Adrenal gland (tissue), 12 donors: ENCODE measurements around the gene NIPAL3. TPM values are rescaled to one million over a fixed set of nuclear protein-coding genes. Genes with fewer than 3 reads are reported as not detected.

Source experiments
- DNase-seq, 7 donors: peaks; one replicate each; pipeline ENCODE4 v3.0.0-alpha.2; 2019 to 2020
- H3K27ac ChIP-seq, 5 donors: fragments of 200-600 bp; sonication (generic) in 4 of 5; 1 replicate in 3 of 5; 2 replicates in 2 of 5; pipeline versions ENCODE4 v1.5.1 to v1.8.0; 2016 to 2020; ENCODE audit warnings: mild to moderate bottlenecking in 1 of 5
- H3K27me3 ChIP-seq: fragments of 200-600 bp; 2 replicates; pipeline ENCODE4 v1.8.0; 2021
- H3K36me3 ChIP-seq, 2 donors: fragments of 200-600 bp; replicated peaks in 1 of 2; 1 replicate in 1 of 2; 2 replicates in 1 of 2; pipeline versions ENCODE4 v1.5.1 to v1.8.0; 2018 to 2022
- H3K4me1 ChIP-seq, 2 donors: fragments of 200-600 bp; replicated peaks in 1 of 2; 1 replicate in 1 of 2; 2 replicates in 1 of 2; pipeline versions ENCODE4 v1.5.1 to v1.8.0; 2018 to 2021
- H3K4me3 ChIP-seq, 4 donors: fragments of 200-600 bp; sonication (generic) in 3 of 4; one replicate each; pipeline ENCODE4 v1.5.1; 2016 to 2018
- H3K9me3 ChIP-seq, 3 donors: fragments of 200-600 bp; sonication (generic) in 1 of 3; replicated peaks in 1 of 3; 1 replicate in 2 of 3; 2 replicates in 1 of 3; pipeline versions ENCODE4 v1.5.1 to v1.8.0; 2016 to 2021
- CTCF ChIP-seq, 6 experiments: fragments of 450-650 bp in 4 of 6; fragments of 200-600 bp in 2 of 6; sonication (generic) in 1 of 6; IDR thresholded peaks; 1 replicate in 5 of 6; 2 replicates in 1 of 6; pipeline versions ENCODE4 v1.5.1 to v1.8.0; 2016 to 2021; ENCODE audit warnings: antibody characterized with exemption in 6 of 6, mild to moderate bottlenecking in 2 of 6, moderate library complexity in 1 of 6
- POLR2A ChIP-seq, 2 donors: fragments of 450-650 bp; IDR thresholded peaks; one replicate each; pipeline ENCODE4 v1.6.1; 2017; ENCODE audit warnings: antibody characterized with exemption in 2 of 2, mild to moderate bottlenecking in 2 of 2, moderate library complexity in 1 of 2
- WGBS, 4 donors: extraction: QIAGEN DNeasy Blood & Tissue Kit in 2 of 4; methylation state at CpG; one replicate each; pipeline versions ENCODE4 v1.1.5 to v1.1.7; 2013 to 2017; 5-methylcytosine and 5-hydroxymethylcytosine counted together
- intact Hi-C, 2 donors: fragments of 100-400 bp; cut with DNase I; formaldehyde crosslinking; loops; one replicate each; pipeline versions ENCODE4 v1.14.1 to v1.15.0; 2022 to 2023
- polyA plus RNA-seq, 3 donors: library from polyadenylated mRNA; stranded (reverse); fragments of 200-250 nt in 2 of 3; fragments of 350-450 nt in 1 of 3; fragmentation: Illumina TruSeq in 1 of 3; extraction: RNeasy Lipid Tissue Mini Kit (QIAGEN cat#74804) in 1 of 3; gene quantifications; one replicate each; pipeline ENCODE4 v1.2.3, GENCODE V29; 2013 to 2014
- total RNA-seq, 9 donors: library from RNA; depleted of rRNA in 4 of 9; stranded (reverse); fragments of >200 nt in 4 of 9; fragments of 120-200 nt in 1 of 9; fragmentation: NEBNext Ultra II Directional in 1 of 9; extraction: Animal tissue kit (Norgen Biotek cat#: 25700) in 1 of 9; gene quantifications; one replicate each; pipeline versions ENCODE4 v1.1.0 to v1.2.4, GENCODE V29; 2013 to 2023
- donor health status: healthy with polysubstance abuse.
- donor health status: Bipolar disorder and iron deficiency.
- donor health status: DM: yes; HTN: yes; CAD: no.
- donor health status: DM: no; HTN: no; CAD: no.
- donor health status: DM: no; HTN: no; CAD: no.
- donor health status: DM: yes; HTN: yes; CAD: no.

NIPAL3 gene
- total and polyA plus RNA-seq, 12 donors, result 5.6 to 88.4 (median 28.0) TPM

DNA sequence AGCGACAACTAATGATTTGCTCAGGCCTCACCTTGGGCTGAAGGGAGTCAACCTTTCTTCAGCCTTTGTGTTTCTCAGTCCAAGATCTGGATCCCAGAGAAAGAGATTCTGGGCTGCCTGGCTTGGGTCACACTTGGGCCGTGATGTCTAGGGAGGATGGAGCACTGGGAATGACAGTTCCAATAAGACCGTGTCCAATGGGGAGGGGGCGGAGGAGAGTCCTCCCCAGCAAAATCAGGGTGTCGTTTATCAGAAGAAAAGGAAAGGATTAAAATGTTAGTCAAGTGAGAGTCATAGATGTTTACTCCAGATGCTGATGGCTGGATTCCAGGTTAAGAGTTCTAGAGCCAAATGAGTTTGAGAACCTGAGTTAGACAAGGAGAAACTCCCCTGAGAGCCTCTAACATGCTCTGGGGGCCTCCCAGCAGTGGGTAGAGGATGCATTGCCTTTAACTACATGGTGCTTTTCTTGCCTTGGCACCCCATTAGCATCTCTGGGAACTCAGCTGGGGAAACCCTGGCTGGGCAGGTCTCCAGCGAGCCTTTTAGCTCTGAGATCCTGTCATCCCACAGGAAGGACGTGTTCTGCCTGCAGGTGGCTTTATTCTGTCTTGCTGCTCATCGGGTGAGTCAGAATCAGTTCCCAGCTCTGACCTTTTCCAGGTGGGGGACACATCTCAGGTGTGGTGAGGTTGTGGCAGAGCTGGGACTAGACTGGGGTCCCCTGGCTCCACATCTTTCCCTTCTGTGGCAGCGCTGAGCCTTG, 22.2 kb downstream of the NIPAL3 start:
- WGBS, 4 donors, result 80 to 89% (median 85%) methylated on average over 6 to 9 of the region's 9 CpGs
- no peak for DNase-seq
- no peaks in the 10 kb centered on the region for H3K27me3 ChIP-seq
- intact Hi-C loops, result no loop called here
- H3K36me3 ChIP-seq, result no peaks in the 10 kb centered on the region
- peak overlapping the region in 1 of 5 donors; percentile 34 for H3K27ac ChIP-seq
- TF ChIP-seq POLR2A (IDR thresholded peaks at IDR 0.05) (no peak), CTCF (IDR thresholded peaks at IDR 0.05) (no peak)
- no peaks in the 10 kb centered on the region for H3K9me3 ChIP-seq
- no peak overlapping the region for H3K4me3 ChIP-seq
- H3K4me1 ChIP-seq, result no peaks in the 10 kb centered on the region

DNA sequence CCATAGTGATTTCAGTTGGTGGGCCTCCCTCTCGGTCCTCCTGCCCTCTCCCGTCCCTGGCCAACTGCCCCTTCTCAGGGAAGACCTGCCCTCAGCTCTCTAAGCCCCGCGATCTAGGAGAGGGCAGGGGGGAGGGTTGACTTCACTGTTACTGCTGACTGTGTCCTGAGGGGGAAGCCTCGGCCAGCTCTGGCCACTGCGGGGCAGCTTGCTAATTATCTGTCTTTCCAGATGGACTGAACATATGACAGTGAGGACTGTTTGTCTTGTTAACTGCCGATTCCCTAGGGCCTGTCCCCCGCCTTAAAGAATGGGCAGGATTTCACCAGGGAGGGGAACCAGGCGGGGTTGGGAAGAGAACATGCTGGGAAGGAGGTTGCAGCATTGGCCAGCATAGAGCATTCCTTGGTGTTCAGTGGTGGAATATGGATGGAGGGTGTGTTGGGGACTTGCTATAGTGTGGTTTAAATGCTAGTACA, 22.9 kb downstream of the NIPAL3 start:
- H3K27me3 ChIP-seq, result no peaks in the 10 kb centered on the region
- DNase-seq, result peak in 1 of 7 donors; percentile 62
- H3K27ac ChIP-seq, result peak overlapping the region in 1 of 5 donors; percentile 34
- TF ChIP-seq POLR2A (IDR thresholded peaks at IDR 0.05) (no peak), CTCF (IDR thresholded peaks at IDR 0.05) (no peak)
- H3K4me1 ChIP-seq, result no peaks in the 10 kb centered on the region
- no peaks in the 10 kb centered on the region for H3K9me3 ChIP-seq
- no peaks in the 10 kb centered on the region for H3K36me3 ChIP-seq
- no peak overlapping the region for H3K4me3 ChIP-seq
- WGBS, 4 donors, result 64 to 73% (median 72%) methylated on average over 9 of the region's 9 CpGs
- intact Hi-C loops, result no loop called here

GRCh38 chr1:24440436-24440835, 24.8 kb downstream of the NIPAL3 start:
- TF ChIP-seq POLR2A (IDR thresholded peaks at IDR 0.05) (no peak), CTCF (IDR thresholded peaks at IDR 0.05) (no peak)
- 87 to 96% (median 94%) methylated on average over 2 of the region's 2 CpGs for WGBS, 4 donors
- Histone ChIP-seq H3K27ac (no peak overlapping the region), H3K4me3 (no peak overlapping the region), H3K9me3 (no peaks in the 10 kb centered on the region), H3K27me3 (no peaks in the 10 kb centered on the region), H3K36me3 (no peaks in the 10 kb centered on the region), H3K4me1 (no peaks in the 10 kb centered on the region)
- DNase-seq, result no peak
- intact Hi-C loops, result no loop called here

- H3K27me3 ChIP-seq, result no peaks in the 10 kb centered on the region
- H3K4me1 ChIP-seq, result no peaks in the 10 kb centered on the region
- TF ChIP-seq POLR2A (IDR thresholded peaks at IDR 0.05) (no peak), CTCF (IDR thresholded peaks at IDR 0.05) (no peak)
- H3K9me3 ChIP-seq, result no peaks in the 10 kb centered on the region
- WGBS, 4 donors, result 90 to 93% (median 92%) methylated on average over 7 of the region's 7 CpGs
- intact Hi-C loops, result no loop called here
- H3K4me3 ChIP-seq, result no peak overlapping the region
- no peak for DNase-seq
- no peak overlapping the region for H3K27ac ChIP-seq
- H3K36me3 ChIP-seq, result no peaks in the 10 kb centered on the region
Observed at GRCh38 chr1:24441480-24441879, 25.9 kb downstream of the NIPAL3 start.
